Measurements from ENCODE around the gene LDAH.
A peak's percentile ranks its signal among the peaks of the same experiment; 100 is the strongest.

LDAH gene

GRCh38 chr2:20653695-20654534 is 169.0 kb downstream of the LDAH start:
- DNase-seq (ENCODE audit: low read depth in 1 of 2, low spot score in 1 of 2): no peak

- no peak for DNase-seq (ENCODE audit: low read depth in 1 of 2, low spot score in 1 of 2)
Observed at GRCh38 chr2:20652673-20653575, 170.0 kb downstream of the LDAH start.

GRCh38 chr2:20652141-20652540 is 170.8 kb downstream of the LDAH start:
- no peak for DNase-seq (ENCODE audit: low read depth in 1 of 2, low spot score in 1 of 2)

GRCh38 chr2:20651731-20652099 is 171.2 kb downstream of the LDAH start:
- DNase-seq (ENCODE audit: low read depth in 1 of 2, low spot score in 1 of 2): no peak

- peak; percentile 83 to 87 for DNase-seq (ENCODE audit: low read depth in 1 of 2, low spot score in 1 of 2)
Observed at GRCh38 chr2:20650877-20651730, 171.8 kb downstream of the LDAH start, which contains the start of gene HS1BP3. Gene HS1BP3, minus strand, starts transcription at chr2:20651098. Its CDS starts 35 bp downstream, at chr2:20651063.

- no peak for DNase-seq (ENCODE audit: low read depth in 1 of 2, low spot score in 1 of 2)
Observed at GRCh38 chr2:20650393-20650876, 172.5 kb downstream of the LDAH start.

GRCh38 chr2:20649976-20650375 is 172.9 kb downstream of the LDAH start:
- no peak for DNase-seq (ENCODE audit: low read depth in 1 of 2, low spot score in 1 of 2)

GRCh38 chr2:20649576-20649975 is 173.3 kb downstream of the LDAH start:
- DNase-seq (ENCODE audit: low read depth in 1 of 2, low spot score in 1 of 2): no peak

GRCh38 chr2:20648831-20649230 is 174.1 kb downstream of the LDAH start:
- no peak for DNase-seq (ENCODE audit: low read depth in 1 of 2, low spot score in 1 of 2)

GRCh38 chr2:20648206-20648605 is 174.7 kb downstream of the LDAH start:
- no peak for DNase-seq (ENCODE audit: low read depth in 1 of 2, low spot score in 1 of 2)

- DNase-seq (ENCODE audit: low read depth in 1 of 2, low spot score in 1 of 2): no peak
Observed at GRCh38 chr2:20647738-20648137, 175.2 kb downstream of the LDAH start.

- no peak for DNase-seq (ENCODE audit: low read depth in 1 of 2, low spot score in 1 of 2)
Observed at GRCh38 chr2:20647211-20647610, 175.7 kb downstream of the LDAH start.

- no peak for DNase-seq (ENCODE audit: low read depth in 1 of 2, low spot score in 1 of 2)
Observed at GRCh38 chr2:20646446-20646845, 176.5 kb downstream of the LDAH start.

- no peak for DNase-seq (ENCODE audit: low read depth in 1 of 2, low spot score in 1 of 2)
Observed at GRCh38 chr2:20645761-20646160, 177.1 kb downstream of the LDAH start.

GRCh38 chr2:20645301-20645701 is 177.6 kb downstream of the LDAH start:
- DNase-seq (ENCODE audit: low read depth in 1 of 2, low spot score in 1 of 2): no peak

- no peak for DNase-seq (ENCODE audit: low read depth in 1 of 2, low spot score in 1 of 2)
Observed at GRCh38 chr2:20643826-20644225, 179.1 kb downstream of the LDAH start.

- no peak for DNase-seq (ENCODE audit: low read depth in 1 of 2, low spot score in 1 of 2)
Observed at GRCh38 chr2:20643060-20643459, 179.8 kb downstream of the LDAH start.

GRCh38 chr2:20642055-20642971 is 180.6 kb downstream of the LDAH start:
- DNase-seq (ENCODE audit: low read depth in 1 of 2, low spot score in 1 of 2): peak; percentile 56 to 67

GRCh38 chr2:20641123-20641985 is 181.5 kb downstream of the LDAH start:
- DNase-seq (ENCODE audit: low read depth in 1 of 2, low spot score in 1 of 2): no peak

All from stimulated activated CD4-positive, alpha-beta T cell treated with anti-CD3 and anti-CD28 coated beads, Interleukin-15, amount 100 ng/mL, for 1 hour (primary cell).